BE2C (cell line): ENCODE measurements around the gene BBOF1.
"Not testable (repeated sequence)": the region's sequence is repeated elsewhere in the genome, so short reads cannot be mapped to it uniquely, and the experiment has no call there.

Experiments
- DNase-seq: peaks from one replicate; pipeline ENCODE4 v3.0.0-alpha.2; 2020
- H3K27me3 ChIP-seq: fragments of 250-450 bp; sonication (Bioruptor Pico); 2 replicates; pipeline ENCODE4 v1.5.1; 2020; ENCODE audit warnings: mild to moderate bottlenecking
- H3K36me3 ChIP-seq: fragments of 250-450 bp; sonication (Bioruptor Pico); 2 replicates; pipeline ENCODE4 v1.5.1; 2020; ENCODE audit warnings: mild to moderate bottlenecking
- H3K4me1 ChIP-seq: fragments of 250-450 bp; sonication (Bioruptor Pico); 2 replicates; pipeline ENCODE4 v1.5.1; 2020
- H3K4me3 ChIP-seq: 2 replicates; pipeline ENCODE4 v1.5.1; 2011; ENCODE audit warnings: low read depth, low read length
- H3K9me3 ChIP-seq: fragments of 250-450 bp; sonication (Bioruptor Pico); 2 replicates; pipeline ENCODE4 v1.5.1; 2020
- CTCF ChIP-seq: IDR thresholded peaks from 2 replicates; pipeline ENCODE4 v1.5.1; 2012; ENCODE audit warnings: mild to moderate bottlenecking, low read depth, low read length

BBOF1 gene

DNA sequence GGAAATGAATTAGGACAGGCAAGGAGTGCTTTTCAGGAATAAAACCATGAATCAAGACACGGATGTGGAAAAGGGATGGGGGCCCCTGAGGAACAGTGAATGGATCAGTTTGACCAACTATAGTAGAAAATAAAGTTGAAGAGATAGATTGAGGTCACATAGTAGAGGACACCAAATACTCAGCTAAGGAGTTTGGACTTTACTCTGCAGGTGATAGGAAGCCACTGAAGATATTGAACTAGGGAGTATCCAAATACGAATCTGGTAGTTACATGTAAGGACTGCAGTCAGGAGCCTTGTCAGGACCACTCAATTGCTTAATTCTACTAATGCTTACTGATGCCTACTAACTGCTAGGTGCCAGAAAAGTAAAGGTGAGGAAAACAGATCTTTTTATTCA lies 20.4 kb upstream of the BBOF1 start:
- H3K4me3 ChIP-seq, result no peak overlapping the region
- no peaks in the 10 kb centered on the region for H3K4me1 ChIP-seq
- no peak for TF ChIP-seq CTCF
- H3K9me3 ChIP-seq, result no peaks in the 10 kb centered on the region
- no peaks in the 10 kb centered on the region for H3K36me3 ChIP-seq
- no peaks in the 10 kb centered on the region for H3K27me3 ChIP-seq
- no peak for DNase-seq

DNA sequence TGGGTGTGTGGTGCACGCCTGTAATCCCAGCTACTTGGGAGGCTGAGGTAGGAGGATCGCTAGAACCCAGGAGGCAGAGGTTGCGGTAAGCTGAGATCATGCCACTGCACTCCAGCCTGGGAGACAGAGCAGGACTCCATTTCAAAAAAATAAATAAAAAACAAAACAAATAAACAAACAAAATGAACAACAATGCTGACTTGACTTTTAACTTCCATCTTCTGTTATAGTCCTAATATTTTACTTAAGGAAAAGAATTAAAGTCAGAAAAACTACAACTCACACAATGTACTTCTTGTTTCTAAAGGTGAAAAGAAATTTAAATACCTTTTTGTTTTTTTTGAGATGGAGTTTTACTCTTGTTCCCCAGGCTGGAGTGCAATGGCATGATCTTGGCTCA lies 13.5 kb upstream of the BBOF1 start:
- H3K36me3 ChIP-seq, H3K4me1 ChIP-seq, DNase-seq, H3K27me3 ChIP-seq, H3K4me3 ChIP-seq, H3K9me3 ChIP-seq: not testable (repeated sequence)

DNA sequence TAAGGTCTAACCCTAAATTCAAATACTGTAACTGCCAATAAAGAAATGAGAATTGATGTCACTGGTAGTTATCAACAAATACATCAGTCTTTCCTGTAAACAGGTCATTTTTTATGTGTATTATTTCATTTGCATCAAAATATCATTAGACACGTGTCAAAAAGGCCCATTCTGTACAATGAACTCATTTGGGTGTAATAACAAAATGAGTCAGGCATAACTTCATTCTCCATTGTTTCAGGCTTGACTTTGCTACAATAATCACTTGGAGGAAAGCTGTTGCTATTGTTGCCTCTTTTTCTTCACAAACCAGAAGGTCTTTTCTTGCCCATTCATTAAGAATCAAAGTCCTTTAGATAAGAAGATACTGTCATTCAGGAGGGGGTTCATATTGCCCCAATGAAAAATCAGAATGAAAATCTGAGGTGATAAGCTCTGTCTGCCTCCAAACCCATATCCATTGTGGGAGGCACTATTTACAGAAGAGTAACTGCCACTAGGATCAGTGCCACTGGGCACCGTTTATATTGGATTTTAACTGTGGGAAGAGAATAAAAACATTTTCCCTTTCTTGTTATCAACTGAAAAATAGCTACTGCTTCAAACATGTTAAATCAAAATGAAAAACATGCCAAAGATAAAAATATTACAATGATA lies 10.2 kb upstream of the BBOF1 start:
- TF ChIP-seq CTCF, result no peak
- no peak for DNase-seq

DNA sequence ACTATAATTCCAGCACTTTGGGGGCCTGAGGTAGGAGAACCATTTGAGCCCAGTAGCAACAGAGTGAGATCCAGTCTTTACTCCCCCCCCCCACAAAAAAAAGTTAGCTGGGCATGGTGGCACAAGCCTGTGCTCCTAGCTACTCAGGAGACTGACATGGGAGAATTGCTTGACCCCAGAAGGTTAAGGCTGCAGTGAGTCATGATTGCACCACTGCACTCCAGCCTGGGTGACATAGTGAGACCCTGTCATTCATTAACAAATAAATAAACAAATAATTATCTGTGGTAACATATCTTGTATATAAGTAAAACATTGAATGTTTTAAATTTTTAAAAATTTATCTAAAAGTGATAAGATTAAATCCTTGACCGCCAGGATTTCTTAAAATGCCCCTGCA lies 4.8 kb upstream of the BBOF1 start:
- TF ChIP-seq CTCF, result no peak

More for the DNA sequence above, 10.2 kb upstream of the BBOF1 start:
- no peak overlapping the region for H3K4me3 ChIP-seq
- H3K4me1 ChIP-seq, result no peaks in the 10 kb centered on the region
- H3K36me3 ChIP-seq, result no peaks in the 10 kb centered on the region; the same call in 1 of the 2 replicates
- no peaks in the 10 kb centered on the region; the same call in 1 of the 2 replicates for H3K9me3 ChIP-seq
- H3K27me3 ChIP-seq, result no peaks in the 10 kb centered on the region

DNA sequence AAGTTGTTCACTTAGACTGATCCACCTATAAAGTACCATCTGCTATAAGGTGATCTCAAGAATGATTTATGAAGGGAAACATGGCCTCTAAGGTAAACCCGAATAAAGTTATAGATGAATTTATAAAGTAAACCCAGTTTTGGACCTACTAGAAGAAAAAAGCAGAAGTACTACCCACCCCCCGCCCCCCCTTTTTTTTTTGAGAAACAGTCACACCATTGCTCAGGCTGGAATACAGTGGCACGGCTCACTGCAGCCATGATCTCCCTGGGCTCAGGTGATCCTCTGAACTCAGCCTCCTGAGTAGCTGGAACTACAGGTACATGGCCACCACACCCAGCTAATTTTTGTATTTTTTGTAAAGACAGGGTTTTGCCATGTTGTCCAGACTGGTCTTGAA lies 4.0 kb upstream of the BBOF1 start:
- H3K36me3 ChIP-seq, result no peaks in the 10 kb centered on the region
- TF ChIP-seq CTCF, result no peak
- no peak overlapping the region for H3K4me3 ChIP-seq
- no peaks in the 10 kb centered on the region for H3K4me1 ChIP-seq
- H3K9me3 ChIP-seq, result no peaks in the 10 kb centered on the region; the same call in 1 of the 2 replicates
- H3K27me3 ChIP-seq, result no peaks in the 10 kb centered on the region
- DNase-seq, result no peak

More for the DNA sequence above, 4.8 kb upstream of the BBOF1 start:
- no peak overlapping the region for H3K4me3 ChIP-seq
- H3K9me3 ChIP-seq, result no peaks in the 10 kb centered on the region; the same call in 1 of the 2 replicates
- no peak for DNase-seq
- H3K36me3 ChIP-seq, result no peaks in the 10 kb centered on the region
- H3K4me1 ChIP-seq, result no peaks in the 10 kb centered on the region
- H3K27me3 ChIP-seq, result no peaks in the 10 kb centered on the region

GRCh38 chr14:74015963-74016362 lies 3.2 kb upstream of the BBOF1 start:
- Histone ChIP-seq H3K4me3 (no peak overlapping the region), H3K27me3 (no peaks in the 10 kb centered on the region), H3K36me3 (no peaks in the 10 kb centered on the region), H3K4me1 (no peaks in the 10 kb centered on the region), H3K9me3 (no peaks in the 10 kb centered on the region; the same call in 1 of the 2 replicates)
- TF ChIP-seq CTCF, result no peak
- no peak for DNase-seq
